NB4 (cell line): ENCODE measurements around the gene PANK2.
A peak's percentile ranks its signal among the peaks of the same experiment; 100 is the strongest.

Experiments
- DNase-seq: peaks from one replicate; pipeline ENCODE4 v3.0.0; 2010; ENCODE audit warnings: low read depth
- H3K4me3 ChIP-seq: one replicate; pipeline ENCODE4 v1.5.1; 2011; ENCODE audit warnings: mild to moderate bottlenecking, low read depth, low read length, moderate library complexity
- CTCF ChIP-seq: IDR thresholded peaks from one replicate; pipeline ENCODE4 v1.5.1; 2012; ENCODE audit warnings: low read depth, low read length
- MAX ChIP-seq: IDR thresholded peaks from 2 replicates; pipeline ENCODE4 v1.6.1; 2011; ENCODE audit warnings: low read depth, low read length
- MYC ChIP-seq: IDR thresholded peaks from 2 replicates; pipeline ENCODE4 v1.6.1; 2011; ENCODE audit warnings: low read depth, low read length
- POLR2A ChIP-seq: IDR thresholded peaks from 2 replicates; pipeline ENCODE4 v1.6.1; 2011; ENCODE audit warnings: mild to moderate bottlenecking; ENCODE audit not compliant: insufficient read length; ENCODE audit errors: extremely low read depth

PANK2 gene

GRCh38 chr20:3931664-3932063 is 42.5 kb downstream of the PANK2 start:
- H3K4me3 ChIP-seq = no peak overlapping the region
- no peak for DNase-seq
- no peak for TF ChIP-seq POLR2A
- no peak for TF ChIP-seq MAX
- TF ChIP-seq CTCF = no peak
- no peak for TF ChIP-seq MYC

- TF ChIP-seq CTCF (no peak), POLR2A (no peak), MYC (no peak), MAX (no peak)
- H3K4me3 ChIP-seq = no peak overlapping the region
Measured at GRCh38 chr20:3932277-3932676, 43.1 kb downstream of the PANK2 start.

GRCh38 chr20:3932681-3933080 is 43.5 kb downstream of the PANK2 start:
- no peak overlapping the region for H3K4me3 ChIP-seq
- DNase-seq = no peak
- TF ChIP-seq POLR2A (no peak), MYC (no peak), CTCF (no peak), MAX (no peak)

More at GRCh38 chr20:3932277-3932676, 43.1 kb downstream of the PANK2 start:
- no peak for DNase-seq

GRCh38 chr20:3933218-3933617 is 44.0 kb downstream of the PANK2 start:
- TF ChIP-seq MYC (no peak), MAX (no peak), CTCF (no peak), POLR2A (no peak)

GRCh38 chr20:3934624-3935023 is 45.4 kb downstream of the PANK2 start:
- DNase-seq = no peak
- TF ChIP-seq CTCF (no peak), MAX (no peak), MYC (no peak), POLR2A (no peak)
- H3K4me3 ChIP-seq = no peak overlapping the region

More at GRCh38 chr20:3933218-3933617, 44.0 kb downstream of the PANK2 start:
- peak; percentile 51 for DNase-seq
- H3K4me3 ChIP-seq = no peak overlapping the region
